ENCODE results near the gene WSCD2. TPM values are rescaled to one million over a fixed set of nuclear protein-coding genes. Genes with fewer than 3 reads are reported as not detected.

WSCD2 gene
- total and polyA plus RNA-seq, 2 experiments from 2014 or later, result not detected

GRCh38 chr12:108109504-108109903 lies 19.6 kb upstream of the WSCD2 start:
- DNase-seq, result no peak
- Histone ChIP-seq H3K27ac (no peak overlapping the region), H3K4me2 (ENCODE audit: unreplicated experiment) (no peak overlapping the region), H3K9me3 (ENCODE audit: low read depth) (no peaks in the 10 kb centered on the region), H4K20me1 (ENCODE audit: insufficient read depth) (no peaks in the 10 kb centered on the region), H3K36me3 (ENCODE audit: low read depth) (no peaks in the 10 kb centered on the region), H3K27me3 (replicated peaks; ENCODE audit: insufficient read depth) (no peaks in the 10 kb centered on the region), H3F3A (ENCODE audit: insufficient read depth) (no peaks in the 10 kb centered on the region), H3K4me3 (no peak overlapping the region), H3K4me1 (ENCODE audit: insufficient read depth) (no peaks in the 10 kb centered on the region), H3K79me2 (ENCODE audit: insufficient read depth) (no peaks in the 10 kb centered on the region), H2AFZ (no peak overlapping the region), H3K9ac (no peak overlapping the region), H3K9me2 (ENCODE audit: insufficient read depth) (no peaks in the 10 kb centered on the region)
- TF ChIP-seq EZH2 (IDR thresholded peaks at IDR 0.05; ENCODE audit: insufficient read depth, poor library complexity, severe bottlenecking), result no peak
- no peak for TF ChIP-seq EZH2phosphoT487 (IDR thresholded peaks at IDR 0.05; ENCODE audit: insufficient read depth, low read depth)
- in situ Hi-C loops (cut with MboI), result no loop called here
- WGBS, 2 experiments (ENCODE audit: low coverage in 1 of 2, low lambda C conversion rate in 2 of 2, missing lambda C conversion rate in 2 of 2), result 18 to 21% methylated on average over 3 of the region's 3 CpGs

- Histone ChIP-seq H2AFZ (no peak overlapping the region), H3K79me2 (ENCODE audit: insufficient read depth) (no peaks in the 10 kb centered on the region), H3K36me3 (ENCODE audit: low read depth) (no peaks in the 10 kb centered on the region), H3K4me3 (no peak overlapping the region), H4K20me1 (ENCODE audit: insufficient read depth) (no peaks in the 10 kb centered on the region), H3K9ac (no peak overlapping the region), H3F3A (ENCODE audit: insufficient read depth) (no peaks in the 10 kb centered on the region), H3K9me3 (ENCODE audit: low read depth) (no peaks in the 10 kb centered on the region), H3K27me3 (replicated peaks; ENCODE audit: insufficient read depth) (no peaks in the 10 kb centered on the region), H3K9me2 (ENCODE audit: insufficient read depth) (no peaks in the 10 kb centered on the region), H3K4me2 (ENCODE audit: unreplicated experiment) (no peak overlapping the region), H3K27ac (no peak overlapping the region), H3K4me1 (ENCODE audit: insufficient read depth) (no peaks in the 10 kb centered on the region)
- TF ChIP-seq EZH2phosphoT487 (IDR thresholded peaks at IDR 0.05; ENCODE audit: insufficient read depth, low read depth) (no peak), EZH2 (IDR thresholded peaks at IDR 0.05; ENCODE audit: insufficient read depth, poor library complexity, severe bottlenecking) (no peak)
- WGBS, 2 experiments (ENCODE audit: low coverage in 1 of 2, low lambda C conversion rate in 2 of 2, missing lambda C conversion rate in 2 of 2), result 29 to 34% methylated on average over 4 of the region's 4 CpGs
- in situ Hi-C loops (cut with MboI), result no loop called here
- no peak for DNase-seq
Measured at GRCh38 chr12:108109954-108110353, 19.1 kb upstream of the WSCD2 start.

- no peak overlapping the region for H3K4me2 ChIP-seq (ENCODE audit: unreplicated experiment)
- H4K20me1 ChIP-seq (ENCODE audit: insufficient read depth), result no peaks in the 10 kb centered on the region
- H3K9me2 ChIP-seq (ENCODE audit: insufficient read depth), result no peaks in the 10 kb centered on the region
- no peaks in the 10 kb centered on the region for H3K27me3 ChIP-seq (replicated peaks; ENCODE audit: insufficient read depth)
- no peaks in the 10 kb centered on the region for H3K9me3 ChIP-seq (ENCODE audit: low read depth)
- 58 to 59% methylated on average over 1 of the region's 1 CpG for WGBS, 2 experiments (ENCODE audit: low coverage in 1 of 2, low lambda C conversion rate in 2 of 2, missing lambda C conversion rate in 2 of 2)
- H3F3A ChIP-seq (ENCODE audit: insufficient read depth), result no peaks in the 10 kb centered on the region
- no peaks in the 10 kb centered on the region for H3K4me1 ChIP-seq (ENCODE audit: insufficient read depth)
- no peaks in the 10 kb centered on the region for H3K36me3 ChIP-seq (ENCODE audit: low read depth)
- H3K4me3 ChIP-seq, result no peak overlapping the region
- TF ChIP-seq EZH2phosphoT487 (IDR thresholded peaks at IDR 0.05; ENCODE audit: insufficient read depth, low read depth) (no peak), EZH2 (IDR thresholded peaks at IDR 0.05; ENCODE audit: insufficient read depth, poor library complexity, severe bottlenecking) (no peak)
- no peaks in the 10 kb centered on the region for H3K79me2 ChIP-seq (ENCODE audit: insufficient read depth)
- H3K27ac ChIP-seq, result no peak overlapping the region
- DNase-seq, result no peak
- in situ Hi-C loops (cut with MboI), result no loop called here
- no peak overlapping the region for H3K9ac ChIP-seq
- no peak overlapping the region for H2AFZ ChIP-seq
Measured at GRCh38 chr12:108110844-108111243, 18.2 kb upstream of the WSCD2 start.

- Histone ChIP-seq H3K79me2 (ENCODE audit: insufficient read depth) (no peaks in the 10 kb centered on the region), H3K4me2 (ENCODE audit: unreplicated experiment) (no peak overlapping the region), H3K4me1 (ENCODE audit: insufficient read depth) (no peaks in the 10 kb centered on the region), H3K27ac (no peak overlapping the region), H3F3A (ENCODE audit: insufficient read depth) (no peaks in the 10 kb centered on the region), H3K9me3 (ENCODE audit: low read depth) (no peaks in the 10 kb centered on the region), H4K20me1 (ENCODE audit: insufficient read depth) (no peaks in the 10 kb centered on the region), H3K4me3 (no peak overlapping the region), H3K9ac (no peak overlapping the region), H3K9me2 (ENCODE audit: insufficient read depth) (no peaks in the 10 kb centered on the region), H2AFZ (no peak overlapping the region), H3K27me3 (replicated peaks; ENCODE audit: insufficient read depth) (no peaks in the 10 kb centered on the region), H3K36me3 (ENCODE audit: low read depth) (no peaks in the 10 kb centered on the region)
- 24 to 30% methylated on average over 11 of the region's 11 CpGs for WGBS, 2 experiments (ENCODE audit: low coverage in 1 of 2, low lambda C conversion rate in 2 of 2, missing lambda C conversion rate in 2 of 2)
- in situ Hi-C loops (cut with MboI), result no loop called here
- TF ChIP-seq EZH2 (IDR thresholded peaks at IDR 0.05; ENCODE audit: insufficient read depth, poor library complexity, severe bottlenecking), result no peak
- TF ChIP-seq EZH2phosphoT487 (IDR thresholded peaks at IDR 0.05; ENCODE audit: insufficient read depth, low read depth), result no peak
- DNase-seq, result no peak
Measured at GRCh38 chr12:108112832-108113556, 16.1 kb upstream of the WSCD2 start.
